ENCODE data around the gene ERG. TPM values are rescaled to one million over a fixed set of nuclear protein-coding genes. Genes with fewer than 3 reads are reported as not detected.

The ERG gene
- total and polyA plus RNA-seq, 2 of the 13 experiments (the other 11 are each of a cell fraction or from before 2014, with no cell fraction given): not detected

DNA sequence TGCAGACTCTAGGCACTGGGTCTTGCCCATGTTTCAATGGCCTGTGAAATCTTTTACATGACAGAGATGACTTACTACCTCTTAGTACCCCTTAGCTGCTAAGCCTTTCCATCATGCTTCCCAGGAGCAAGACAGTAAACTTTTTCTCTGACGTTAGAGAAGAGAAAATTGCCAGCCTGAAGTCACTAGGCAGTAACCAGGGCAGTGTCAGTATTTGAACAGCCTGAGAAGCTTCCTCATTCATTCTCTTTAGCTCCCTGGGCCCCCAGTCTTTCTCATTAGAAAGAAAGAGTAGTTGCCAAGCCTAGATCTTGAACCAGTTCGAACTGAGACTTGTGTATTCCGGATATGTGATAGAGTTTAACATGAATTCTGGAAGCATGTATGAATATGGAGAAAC, 99.2 kb downstream of the ERG start (continued):
- TF ChIP-seq, protein P1, sequence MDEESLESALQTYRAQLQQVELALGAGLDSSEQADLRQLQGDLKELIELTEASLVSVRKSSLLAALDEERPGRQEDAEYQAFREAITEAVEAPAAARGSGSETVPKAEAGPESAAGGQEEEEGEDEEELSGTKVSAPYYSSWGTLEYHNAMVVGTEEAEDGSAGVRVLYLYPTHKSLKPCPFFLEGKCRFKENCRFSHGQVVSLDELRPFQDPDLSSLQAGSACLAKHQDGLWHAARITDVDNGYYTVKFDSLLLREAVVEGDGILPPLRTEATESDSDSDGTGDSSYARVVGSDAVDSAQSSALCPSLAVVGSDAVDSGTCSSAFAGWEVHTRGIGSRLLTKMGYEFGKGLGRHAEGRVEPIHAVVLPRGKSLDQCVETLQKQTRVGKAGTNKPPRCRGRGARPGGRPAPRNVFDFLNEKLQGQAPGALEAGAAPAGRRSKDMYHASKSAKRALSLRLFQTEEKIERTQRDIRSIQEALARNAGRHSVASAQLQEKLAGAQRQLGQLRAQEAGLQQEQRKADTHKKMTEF (CRISPR knock-in tag; IDR thresholded peaks at IDR 0.05): no peak
- TF ChIP-seq, protein P2, sequence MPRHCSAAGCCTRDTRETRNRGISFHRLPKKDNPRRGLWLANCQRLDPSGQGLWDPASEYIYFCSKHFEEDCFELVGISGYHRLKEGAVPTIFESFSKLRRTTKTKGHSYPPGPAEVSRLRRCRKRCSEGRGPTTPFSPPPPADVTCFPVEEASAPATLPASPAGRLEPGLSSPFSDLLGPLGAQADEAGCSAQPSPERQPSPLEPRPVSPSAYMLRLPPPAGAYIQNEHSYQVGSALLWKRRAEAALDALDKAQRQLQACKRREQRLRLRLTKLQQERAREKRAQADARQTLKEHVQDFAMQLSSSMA (CRISPR knock-in tag; IDR thresholded peaks at IDR 0.05): no peak
- no peak for TF ChIP-seq EEA1 (CRISPR knock-in tag; IDR thresholded peaks at IDR 0.05; ENCODE audit: borderline replicate concordance)
- TF ChIP-seq, protein P3, sequence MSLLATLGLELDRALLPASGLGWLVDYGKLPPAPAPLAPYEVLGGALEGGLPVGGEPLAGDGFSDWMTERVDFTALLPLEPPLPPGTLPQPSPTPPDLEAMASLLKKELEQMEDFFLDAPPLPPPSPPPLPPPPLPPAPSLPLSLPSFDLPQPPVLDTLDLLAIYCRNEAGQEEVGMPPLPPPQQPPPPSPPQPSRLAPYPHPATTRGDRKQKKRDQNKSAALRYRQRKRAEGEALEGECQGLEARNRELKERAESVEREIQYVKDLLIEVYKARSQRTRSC (CRISPR knock-in tag; IDR thresholded peaks at IDR 0.05; ENCODE audit: low read depth): no peak
- no peak for TF ChIP-seq ATRX (CRISPR knock-in tag; IDR thresholded peaks at IDR 0.05; ENCODE audit: borderline replicate concordance)
- TF ChIP-seq, protein P4, sequence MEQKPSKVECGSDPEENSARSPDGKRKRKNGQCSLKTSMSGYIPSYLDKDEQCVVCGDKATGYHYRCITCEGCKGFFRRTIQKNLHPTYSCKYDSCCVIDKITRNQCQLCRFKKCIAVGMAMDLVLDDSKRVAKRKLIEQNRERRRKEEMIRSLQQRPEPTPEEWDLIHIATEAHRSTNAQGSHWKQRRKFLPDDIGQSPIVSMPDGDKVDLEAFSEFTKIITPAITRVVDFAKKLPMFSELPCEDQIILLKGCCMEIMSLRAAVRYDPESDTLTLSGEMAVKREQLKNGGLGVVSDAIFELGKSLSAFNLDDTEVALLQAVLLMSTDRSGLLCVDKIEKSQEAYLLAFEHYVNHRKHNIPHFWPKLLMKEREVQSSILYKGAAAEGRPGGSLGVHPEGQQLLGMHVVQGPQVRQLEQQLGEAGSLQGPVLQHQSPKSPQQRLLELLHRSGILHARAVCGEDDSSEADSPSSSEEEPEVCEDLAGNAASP (CRISPR knock-in tag; IDR thresholded peaks at IDR 0.05; ENCODE audit: borderline replicate concordance): no peak

DNA sequence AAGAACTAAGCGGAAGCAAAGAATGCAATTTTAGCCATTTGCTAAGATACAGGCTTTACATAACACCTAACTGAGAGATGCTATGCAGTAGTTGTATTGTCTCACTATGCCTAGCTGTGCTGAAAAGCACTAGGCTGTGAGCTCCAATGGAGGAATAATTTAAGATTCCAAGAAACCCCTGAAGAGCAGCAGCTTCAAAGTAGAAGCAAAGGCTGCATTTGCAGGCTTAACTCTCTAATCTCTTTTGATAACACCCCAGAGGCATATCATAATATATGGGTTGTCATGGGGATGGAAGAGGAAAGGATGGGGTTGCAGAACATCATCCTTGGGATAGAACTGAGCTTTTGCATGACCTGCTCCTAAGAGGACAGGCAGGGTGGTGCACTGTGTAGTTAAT, 102.0 kb downstream of the ERG start:
- in situ Hi-C loops (cut with HindIII; ENCODE audit: extremely low pct_ligation_motif_present, low pct_unique_long_range_greater_than_20kb) (no loop called here), intact Hi-C loops (cut with micrococcal nuclease; ENCODE audit: unreplicated experiment) (no loop called here)
- POLR2A ChIA-PET: no interaction called here
- no peak overlapping the region for H3K4me2 ChIP-seq (ENCODE audit: low read depth, low read length)
- no peaks in the 10 kb centered on the region for H3K36me3 ChIP-seq (replicated peaks in 1 of 2; ENCODE audit: control insufficient read depth in 1 of 2, insufficient read depth in 2 of 2, low read length in 2 of 2)
- no peak overlapping the region for H3K27ac ChIP-seq (ENCODE audit: extremely low read length, insufficient read depth, low read length)
- no peak for DNase-seq (ENCODE audit: low spot score)
- H3K27me3 ChIP-seq (ENCODE audit: control insufficient read depth in 1 of 2, insufficient read depth in 2 of 2, low read length in 2 of 2): peaks cover 0 to 16% of the 10 kb centered on the region in 2 experiments; a peak in 1 of 5 replicates
- no peaks in the 10 kb centered on the region for H3K4me1 ChIP-seq (ENCODE audit: insufficient read depth, low read length)
- BruUV-seq (replicated peaks): no TSS peak
- no peaks in the 10 kb centered on the region for H3K9me3 ChIP-seq (ENCODE audit: low read length)
- CTCF ChIA-PET (ENCODE audit: low intra/inter-chr PET ratio, low total read pairs): no interaction called here
- no peak overlapping the region for H2AFZ ChIP-seq (ENCODE audit: low read length)
- no peak for FAIRE-seq
- H3K9ac ChIP-seq (ENCODE audit: insufficient read depth, low read depth, low read length): no peak overlapping the region
- 33% methylated on average over 1 of the region's 1 CpG for WGBS (ENCODE audit: low lambda C conversion rate)
- no peak overlapping the region for H3K4me3 ChIP-seq (replicated peaks in 1 of 3; ENCODE audit: insufficient read depth in 1 of 3, low read depth in 2 of 3, low read length in 3 of 3)
- ATAC-seq: no peak
- H3K79me2 ChIP-seq (ENCODE audit: insufficient read depth, low read length): no peaks in the 10 kb centered on the region
- no peaks in the 10 kb centered on the region for H4K20me1 ChIP-seq (ENCODE audit: insufficient read depth, low read length)
- TF ChIP-seq HMG20B (CRISPR knock-in tag; conservative IDR thresholded peaks at IDR 0.05) (no peak), KLF11 (CRISPR knock-in tag; IDR thresholded peaks at IDR 0.05) (no peak)
- TF ChIP-seq, protein P5, sequence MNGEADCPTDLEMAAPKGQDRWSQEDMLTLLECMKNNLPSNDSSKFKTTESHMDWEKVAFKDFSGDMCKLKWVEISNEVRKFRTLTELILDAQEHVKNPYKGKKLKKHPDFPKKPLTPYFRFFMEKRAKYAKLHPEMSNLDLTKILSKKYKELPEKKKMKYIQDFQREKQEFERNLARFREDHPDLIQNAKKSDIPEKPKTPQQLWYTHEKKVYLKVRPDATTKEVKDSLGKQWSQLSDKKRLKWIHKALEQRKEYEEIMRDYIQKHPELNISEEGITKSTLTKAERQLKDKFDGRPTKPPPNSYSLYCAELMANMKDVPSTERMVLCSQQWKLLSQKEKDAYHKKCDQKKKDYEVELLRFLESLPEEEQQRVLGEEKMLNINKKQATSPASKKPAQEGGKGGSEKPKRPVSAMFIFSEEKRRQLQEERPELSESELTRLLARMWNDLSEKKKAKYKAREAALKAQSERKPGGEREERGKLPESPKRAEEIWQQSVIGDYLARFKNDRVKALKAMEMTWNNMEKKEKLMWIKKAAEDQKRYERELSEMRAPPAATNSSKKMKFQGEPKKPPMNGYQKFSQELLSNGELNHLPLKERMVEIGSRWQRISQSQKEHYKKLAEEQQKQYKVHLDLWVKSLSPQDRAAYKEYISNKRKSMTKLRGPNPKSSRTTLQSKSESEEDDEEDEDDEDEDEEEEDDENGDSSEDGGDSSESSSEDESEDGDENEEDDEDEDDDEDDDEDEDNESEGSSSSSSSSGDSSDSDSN (CRISPR knock-in tag; IDR thresholded peaks at IDR 0.05): no peak

Data from HepG2 (cell line).